ENCODE data around the gene CLEC2A.
"Not testable (repeated sequence)": the region's sequence is repeated elsewhere in the genome, so short reads cannot be mapped to it uniquely, and the experiment has no call there.

The CLEC2A gene

GRCh38 chr12:9881246-9881645, 50.9 kb downstream of the CLEC2A start, which contains the start of gene KLRF2:
KLRF2 (plus strand) TSS chr12:9881489; CDS start chr12:9881596, 107 bp downstream.
- no peak for DNase-seq (ENCODE audit: low read depth)

- no peak for DNase-seq (ENCODE audit: low read depth)
These were observed 51.6 kb downstream of the CLEC2A start for GRCh38 chr12:9880532-9881078.

GRCh38 chr12:9876120-9876519, 56.0 kb downstream of the CLEC2A start:
- DNase-seq (ENCODE audit: low read depth) = not testable (repeated sequence)

GRCh38 chr12:9872742-9873141, 59.4 kb downstream of the CLEC2A start:
- DNase-seq (ENCODE audit: low read depth) = no peak

DNA sequence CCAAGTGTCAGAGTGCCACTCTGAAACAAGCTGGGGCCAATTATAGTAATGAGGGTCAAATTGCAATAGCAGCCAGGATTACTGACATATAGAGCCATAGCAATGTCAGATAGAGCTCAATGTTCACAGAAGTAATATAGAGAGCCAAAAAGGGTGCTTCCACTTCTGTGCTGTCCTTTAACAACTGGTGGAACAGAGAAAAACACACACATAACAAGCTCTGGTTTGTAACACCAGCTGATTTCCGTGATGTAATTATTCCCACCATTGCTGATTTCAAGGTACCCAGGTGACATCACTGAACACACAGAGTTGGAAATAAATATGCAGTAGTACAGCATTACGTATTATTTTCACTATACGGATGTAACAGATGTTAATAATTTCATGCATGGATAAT, 60.0 kb downstream of the CLEC2A start:
- no peak for DNase-seq (ENCODE audit: low read depth)

GRCh38 chr12:9870286-9870866, 61.8 kb downstream of the CLEC2A start:
- DNase-seq (ENCODE audit: low read depth) = no peak

DNA sequence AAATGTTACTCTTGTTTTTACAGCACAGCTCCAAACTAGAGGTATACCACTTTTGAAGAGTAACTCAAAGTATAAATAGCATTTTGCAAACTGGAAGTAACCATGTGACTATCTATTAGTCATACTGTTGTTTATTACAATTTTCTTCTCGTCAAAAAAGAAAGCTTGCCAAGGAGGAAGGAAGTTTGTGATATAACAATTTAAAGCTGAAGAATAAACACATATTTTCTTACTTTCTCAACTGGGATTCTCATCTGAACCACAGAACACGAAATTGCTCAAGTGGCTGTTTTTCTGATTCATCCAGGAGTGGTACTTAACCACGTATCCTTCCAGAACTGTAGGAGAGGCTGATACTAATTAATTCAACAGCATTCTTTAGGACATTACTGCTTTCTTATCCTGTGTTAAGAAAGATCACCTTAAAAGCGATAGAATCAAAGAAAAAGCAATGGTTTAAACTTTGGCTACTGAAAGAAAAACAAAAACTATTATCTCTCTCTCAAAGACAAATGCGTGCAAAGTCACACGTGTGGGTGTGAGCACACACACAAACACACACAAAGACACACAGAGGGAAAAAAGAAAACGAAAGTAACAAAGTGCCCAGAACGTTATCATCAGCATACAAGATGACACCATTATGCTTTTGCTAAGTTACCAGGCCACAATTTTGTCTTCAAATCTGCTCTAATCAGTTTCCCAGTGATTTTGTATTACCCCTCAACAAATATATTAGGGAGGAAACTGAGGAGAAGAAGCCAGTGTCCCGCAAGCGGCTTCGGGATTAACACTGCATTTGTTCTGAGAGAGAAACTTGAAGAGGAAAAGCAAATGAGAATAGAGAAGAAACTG, 62.6 kb downstream of the CLEC2A start, which contains the start of gene CLEC2B:
Gene CLEC2B (minus strand): TSS at position 48 of the 855 bp plus-strand sequence.
- peak; percentile 82 for DNase-seq (ENCODE audit: low read depth)

DNA sequence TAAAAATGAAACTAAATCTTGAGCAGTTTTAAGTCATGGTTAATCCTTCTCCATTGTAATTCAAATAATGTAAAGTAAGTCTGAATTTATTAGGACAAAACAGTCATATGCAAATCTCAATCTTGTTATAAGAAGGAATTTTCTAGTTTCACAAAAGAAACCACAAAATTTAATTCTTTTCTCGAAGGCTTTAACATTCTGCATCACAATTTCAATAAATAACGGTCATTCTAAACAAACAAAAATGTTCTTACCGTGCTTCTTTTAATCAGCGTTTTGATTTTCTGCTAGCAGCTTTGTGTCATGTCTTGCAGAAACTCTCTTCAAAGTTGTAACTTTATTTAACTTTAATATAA, 63.2 kb downstream of the CLEC2A start:
- no peak for DNase-seq (ENCODE audit: low read depth)

GRCh38 chr12:9868311-9868801, 63.8 kb downstream of the CLEC2A start:
- no peak for DNase-seq (ENCODE audit: low read depth)

- DNase-seq (ENCODE audit: low read depth) = no peak
These were observed 64.6 kb downstream of the CLEC2A start for GRCh38 chr12:9867531-9867930.

DNA sequence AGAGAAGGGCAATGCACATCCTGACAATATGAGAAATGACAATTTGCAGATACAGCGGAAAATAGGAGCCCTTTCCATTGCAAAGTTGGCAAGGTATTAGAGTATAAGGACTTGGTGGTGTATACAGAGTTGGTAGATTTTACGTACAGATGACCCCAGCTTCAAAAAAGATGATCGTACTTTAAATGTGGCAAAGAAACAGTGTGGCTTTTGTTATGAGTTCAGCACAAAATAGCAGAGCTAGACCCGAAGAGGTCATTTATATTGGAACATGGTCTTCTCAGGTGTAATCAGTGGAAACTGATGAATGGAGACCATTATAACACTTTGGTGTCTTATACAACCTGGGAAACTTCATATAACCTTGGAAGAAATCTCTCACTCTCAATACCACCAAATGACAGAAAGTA, 65.3 kb downstream of the CLEC2A start:
- no peak for DNase-seq (ENCODE audit: low read depth)

DNA sequence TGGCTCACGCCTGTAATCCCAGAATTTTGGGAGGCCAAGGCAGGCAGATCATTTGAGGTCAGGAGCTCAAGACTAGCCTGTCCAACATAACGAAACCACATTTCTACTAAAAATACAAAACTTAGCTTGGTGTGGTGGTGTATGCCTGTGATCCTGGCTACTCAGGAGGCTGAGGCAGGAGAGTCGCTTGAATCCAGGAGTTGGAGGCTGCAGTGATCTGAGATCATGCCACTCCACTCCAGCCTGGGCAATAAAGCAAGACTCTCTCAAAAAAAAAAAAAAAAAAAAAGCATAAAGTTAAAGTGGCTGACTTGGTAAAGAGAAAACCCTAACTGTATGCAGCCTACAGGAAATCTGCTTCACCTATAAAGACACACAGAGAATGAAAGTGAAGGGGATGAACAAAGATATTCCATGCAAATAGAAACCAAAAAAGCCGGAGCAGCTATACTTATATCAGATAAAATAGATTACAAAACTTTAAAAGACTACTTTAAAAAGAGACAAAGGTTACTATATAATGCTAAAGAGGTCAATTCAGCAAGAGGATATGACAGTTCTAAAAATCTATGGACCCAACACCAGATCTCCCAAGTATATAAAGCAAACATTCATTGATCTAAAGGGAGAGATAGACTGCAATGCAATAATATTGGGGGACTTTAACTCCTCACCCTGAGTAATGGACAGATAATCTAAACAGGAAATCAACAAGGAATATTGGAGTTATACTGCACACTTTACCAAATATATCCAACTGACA, 67.1 kb downstream of the CLEC2A start:
- no peak for DNase-seq (ENCODE audit: low read depth)

All from GM04504 (cell line).